ENCODE data around the gene IL20RA. TPM values are rescaled to one million over a fixed set of nuclear protein-coding genes. Genes with fewer than 3 reads are reported as not detected.

Gene IL20RA
- total RNA-seq, 1 donor from 2014 or later = 10.1 TPM

GRCh38 chr6:137056121-137056880 is 11.5 kb upstream of the IL20RA start:
- intact Hi-C loops (cut with micrococcal nuclease) = no loop called here
- Histone ChIP-seq H3K4me1 (peaks cover 8% of the 10 kb centered on the region), H3K4me3 (no peak overlapping the region), H3K27ac (replicated peaks) (no peak overlapping the region), H3K9me3 (replicated peaks) (no peaks in the 10 kb centered on the region), H3K36me3 (no peaks in the 10 kb centered on the region), H3K27me3 (ENCODE audit: low read depth) (no peaks in the 10 kb centered on the region)
- DNase-seq = no peak
- no peak for TF ChIP-seq CTCF (IDR thresholded peaks at IDR 0.05; ENCODE audit: borderline replicate concordance)

DNA sequence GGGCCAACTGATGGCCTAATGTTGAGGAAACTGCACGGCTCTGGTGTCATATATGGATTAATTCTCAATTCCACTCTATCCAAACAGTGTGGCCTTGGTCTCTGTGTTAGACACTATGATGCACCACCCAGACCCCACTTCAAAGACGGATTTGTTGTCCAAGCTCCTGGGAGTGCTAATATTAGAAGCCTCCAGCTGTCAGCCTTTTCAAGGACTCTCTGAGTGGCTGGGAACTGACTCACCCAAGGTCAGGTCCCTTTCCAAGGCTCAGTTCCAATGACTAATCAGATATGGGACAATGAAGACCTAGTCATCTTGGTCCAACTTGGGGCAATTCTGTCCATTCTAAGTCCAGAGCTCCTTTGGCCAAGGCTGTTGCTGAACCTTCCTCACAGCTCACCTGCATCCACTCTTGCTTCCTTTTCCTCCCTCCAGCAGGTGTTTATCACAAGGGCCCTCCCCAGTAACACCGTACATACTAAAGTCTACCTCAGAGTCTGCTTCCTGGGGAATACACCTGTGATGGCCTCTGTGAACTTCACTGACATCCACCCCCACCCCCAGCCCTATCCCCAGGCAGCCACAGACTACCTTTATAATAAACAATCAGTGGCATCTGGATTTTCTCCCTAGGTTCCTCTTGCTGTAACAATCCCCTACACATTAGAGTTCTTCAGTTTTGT is 7.2 kb upstream of the IL20RA start:
- no peak for TF ChIP-seq CTCF (IDR thresholded peaks at IDR 0.05; ENCODE audit: borderline replicate concordance)
- no peak for DNase-seq

DNA sequence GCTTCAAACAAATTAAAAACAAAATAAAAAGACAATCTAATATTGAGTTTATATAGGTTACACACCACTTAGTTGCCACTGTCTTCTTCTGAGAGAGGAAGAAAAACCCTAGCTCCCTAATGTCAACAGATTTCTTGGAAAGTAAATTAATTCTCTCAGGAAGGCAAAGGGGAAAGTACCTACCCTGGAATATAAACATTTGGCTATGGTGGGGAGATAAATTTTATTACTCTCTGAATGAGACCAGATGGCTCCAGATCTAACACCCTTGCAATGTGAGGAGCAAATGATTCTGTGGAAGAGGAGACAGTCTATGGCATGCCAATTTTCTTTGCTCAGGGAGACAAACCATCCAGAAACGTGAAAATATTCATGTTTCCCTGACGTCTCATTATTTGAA is 4.3 kb upstream of the IL20RA start:
- DNase-seq = no peak
- Histone ChIP-seq H3K4me3 (no peak overlapping the region), H3K27me3 (ENCODE audit: low read depth) (peaks cover 17% of the 10 kb centered on the region), H3K27ac (replicated peaks) (no peak overlapping the region), H3K4me1 (peaks cover 15% of the 10 kb centered on the region), H3K36me3 (no peaks in the 10 kb centered on the region), H3K9me3 (replicated peaks) (no peaks in the 10 kb centered on the region)
- intact Hi-C loops (cut with micrococcal nuclease) = no loop called here
- no peak for TF ChIP-seq CTCF (IDR thresholded peaks at IDR 0.05; ENCODE audit: borderline replicate concordance)

More for the DNA sequence above, 7.2 kb upstream of the IL20RA start:
- H3K4me3 ChIP-seq = no peak overlapping the region
- H3K9me3 ChIP-seq (replicated peaks) = no peaks in the 10 kb centered on the region
- intact Hi-C loops (cut with micrococcal nuclease) = no loop called here
- no peak overlapping the region for H3K27ac ChIP-seq (replicated peaks)
- peaks cover 8% of the 10 kb centered on the region for H3K4me1 ChIP-seq
- H3K36me3 ChIP-seq = no peaks in the 10 kb centered on the region
- H3K27me3 ChIP-seq (ENCODE audit: low read depth) = peaks cover 6% of the 10 kb centered on the region

DNA sequence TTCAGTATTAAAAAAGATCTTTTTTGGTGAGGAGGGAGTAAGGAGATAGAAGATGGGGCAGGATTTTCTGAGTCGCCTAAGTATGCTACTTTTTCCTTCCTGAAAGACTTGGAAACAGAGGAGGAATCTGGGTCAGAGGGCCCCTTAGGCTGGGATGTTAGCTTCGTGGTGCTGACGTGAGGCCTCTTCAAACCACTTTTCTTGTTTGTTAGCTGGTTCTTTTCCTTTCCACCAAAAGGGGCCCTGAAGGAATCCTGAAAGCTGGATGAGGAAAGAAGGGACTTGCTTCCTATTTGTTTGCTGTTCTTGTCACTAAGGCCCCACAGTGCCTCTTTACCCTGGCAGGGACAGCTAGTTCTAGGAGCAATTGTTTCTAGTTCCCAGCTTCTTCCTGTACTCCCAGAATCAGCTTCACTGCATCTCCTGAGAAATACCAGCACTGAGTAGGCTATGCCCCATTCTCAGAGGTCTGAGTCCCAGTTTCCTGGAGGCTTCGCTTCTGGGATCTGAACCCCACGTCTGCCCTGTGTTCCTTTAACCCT is 2.2 kb upstream of the IL20RA start:
- peaks cover 20% of the 10 kb centered on the region for H3K4me1 ChIP-seq
- no peaks in the 10 kb centered on the region for H3K9me3 ChIP-seq (replicated peaks)
- H3K27ac ChIP-seq (replicated peaks) = no peak overlapping the region
- intact Hi-C loops (cut with micrococcal nuclease) = no loop called here
- DNase-seq = no peak
- no peaks in the 10 kb centered on the region for H3K36me3 ChIP-seq
- TF ChIP-seq CTCF (IDR thresholded peaks at IDR 0.05; ENCODE audit: borderline replicate concordance) = no peak
- no peak overlapping the region for H3K4me3 ChIP-seq
- peaks cover 39% of the 10 kb centered on the region for H3K27me3 ChIP-seq (ENCODE audit: low read depth)

DNA sequence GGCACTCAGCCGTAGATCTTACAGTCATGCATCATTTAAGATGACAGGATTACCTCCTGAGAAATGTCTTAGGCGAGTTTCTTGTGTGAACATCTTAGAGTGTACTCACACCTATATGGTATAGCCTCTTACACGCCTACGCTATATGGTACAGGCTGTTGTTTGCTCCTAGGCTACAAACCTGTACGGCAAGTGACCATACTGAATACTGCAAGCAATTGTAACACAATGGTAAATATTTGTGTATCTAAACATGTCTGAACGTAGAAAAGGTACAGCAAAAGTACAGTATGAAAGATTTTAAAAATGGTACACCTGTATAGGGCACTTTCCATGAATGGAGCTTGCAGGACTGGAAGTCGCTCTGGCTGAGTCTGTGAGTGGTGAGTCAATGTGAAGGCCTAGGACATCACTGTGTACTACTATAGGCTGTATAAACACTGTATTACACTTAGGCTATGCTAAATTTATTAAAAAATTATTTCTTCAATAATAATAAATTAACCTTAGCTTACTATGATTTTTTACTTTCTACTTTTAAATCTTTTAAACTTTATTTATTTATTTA is 541 bp upstream of the IL20RA start:
- peak overlapping the region; percentile 85 for H3K4me3 ChIP-seq
- no peak for TF ChIP-seq CTCF (IDR thresholded peaks at IDR 0.05; ENCODE audit: borderline replicate concordance)

More for the DNA sequence above, 541 bp upstream of the IL20RA start:
- H3K4me1 ChIP-seq = peaks cover 14% of the 10 kb centered on the region
- H3K27me3 ChIP-seq (ENCODE audit: low read depth) = peaks cover 41% of the 10 kb centered on the region
- H3K27ac ChIP-seq (replicated peaks) = no peak overlapping the region
- no peak for DNase-seq
- H3K36me3 ChIP-seq = no peaks in the 10 kb centered on the region
- peaks cover 4% of the 10 kb centered on the region for H3K9me3 ChIP-seq (replicated peaks)
- intact Hi-C loops (cut with micrococcal nuclease) = no loop called here
